GM20000 (cell line): Measurements from ENCODE around the gene SLC39A2.
"Not testable (repeated sequence)": the region's sequence is repeated elsewhere in the genome, so short reads cannot be mapped to it uniquely, and the experiment has no call there.

Experiments
- DNase-seq: peaks from one replicate; pipeline ENCODE4 v3.0.0; 2012; ENCODE audit warnings: low spot score
- CTCF ChIP-seq: IDR thresholded peaks from 2 replicates; pipeline ENCODE4 v1.5.1; 2012; ENCODE audit warnings: mild to moderate bottlenecking, control low read depth; ENCODE audit errors: extremely low read depth, missing control alignments

Gene SLC39A2

GRCh38 chr14:21038441-21039422, 39.6 kb downstream of the SLC39A2 start:
- no peak for DNase-seq

GRCh38 chr14:21039585-21040369, 40.7 kb downstream of the SLC39A2 start:
- TF ChIP-seq CTCF = peak; percentile 57
- DNase-seq = peak; percentile 58

More at GRCh38 chr14:21038441-21039422, 39.6 kb downstream of the SLC39A2 start:
- no peak for TF ChIP-seq CTCF

GRCh38 chr14:21040370-21040925, 41.4 kb downstream of the SLC39A2 start:
- DNase-seq = no peak
- no peak for TF ChIP-seq CTCF

GRCh38 chr14:21040941-21041340, 41.8 kb downstream of the SLC39A2 start:
- DNase-seq = not testable (repeated sequence)

- no peak for DNase-seq
- TF ChIP-seq CTCF = no peak
Observed at GRCh38 chr14:21041676-21042433, 42.8 kb downstream of the SLC39A2 start, which contains the start of gene RNASE7. TSS of gene RNASE7 (plus strand) at chr14:21042362. CDS start at chr14:21042993, 631 bp downstream.

- TF ChIP-seq CTCF = no peak
- DNase-seq = no peak
Observed at GRCh38 chr14:21042918-21043317, 43.8 kb downstream of the SLC39A2 start.

- no peak for TF ChIP-seq CTCF
- DNase-seq = no peak
Observed at GRCh38 chr14:21043387-21043973, 44.4 kb downstream of the SLC39A2 start.
